Stimulated activated CD4-positive, alpha-beta T cell treated with anti-CD3 and anti-CD28 coated beads, Interleukin-1b, Interleukin-23, amount 100 ng/mL, for 48 hours (primary cell): Measurements from ENCODE around the gene PIGN.

Experiments
- DNase-seq: peaks from one replicate; pipeline ENCODE4 v3.0.0-alpha.2; 2020

The PIGN gene

DNA sequence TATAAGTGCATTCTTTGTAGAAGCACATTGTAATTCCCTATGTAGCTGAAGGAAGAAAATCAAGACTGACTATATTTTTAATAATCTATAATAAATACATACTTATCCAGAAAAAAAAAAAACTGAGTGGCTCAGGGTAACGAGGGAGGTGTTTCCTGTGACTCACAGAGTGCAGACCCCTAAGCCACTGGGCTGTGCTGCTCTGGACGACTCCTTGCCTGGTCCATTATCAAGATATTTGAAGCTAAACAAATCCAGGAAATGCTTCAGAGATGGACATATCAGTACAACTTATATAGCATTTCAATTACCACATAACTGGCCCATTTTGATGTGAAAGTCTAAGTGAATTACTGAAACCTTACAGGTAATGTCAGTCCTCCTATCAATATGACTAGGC is 80.6 kb downstream of the PIGN start:
- DNase-seq, result no peak

DNA sequence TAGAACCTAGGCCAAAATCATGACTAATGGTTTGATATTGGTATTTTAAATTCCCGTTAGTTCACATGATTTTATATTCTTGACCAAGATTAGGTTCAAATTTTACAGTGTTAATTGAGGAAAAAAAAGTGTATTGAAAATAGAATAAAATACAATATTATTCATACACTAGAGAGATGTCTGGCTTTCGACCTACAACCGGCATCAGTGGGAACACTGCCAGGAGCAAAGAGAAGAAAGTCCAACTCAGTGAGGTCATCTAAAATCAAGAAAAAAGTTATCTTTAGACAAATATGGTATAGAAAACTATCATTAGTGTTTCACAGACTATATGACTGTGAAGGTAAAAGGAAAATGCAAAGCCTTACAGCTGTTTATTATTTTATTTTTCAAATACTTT is 81.5 kb downstream of the PIGN start:
- DNase-seq, result no peak

DNA sequence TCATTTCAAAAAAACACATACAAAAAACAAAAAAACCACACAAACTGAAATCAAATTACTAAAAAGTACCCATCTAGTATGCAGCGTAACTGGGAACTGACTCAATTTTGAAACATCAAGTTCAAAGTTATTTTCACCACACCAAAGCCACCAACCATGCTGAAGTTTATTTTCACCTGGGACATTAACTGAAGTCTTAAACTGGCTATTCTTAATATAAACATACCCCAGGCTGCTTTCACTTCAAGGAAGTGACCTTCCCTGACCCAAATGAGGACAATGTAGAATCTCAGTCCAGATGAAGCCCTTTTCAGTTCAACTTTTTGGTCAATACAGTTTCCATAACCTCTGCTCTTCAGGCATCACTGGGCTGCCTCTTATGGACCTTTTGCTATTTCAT is 84.6 kb downstream of the PIGN start:
- DNase-seq, result no peak

GRCh38 chr18:62101321-62101721 is 85.5 kb downstream of the PIGN start:
- no peak for DNase-seq

GRCh38 chr18:62098960-62099359 is 87.9 kb downstream of the PIGN start:
- no peak for DNase-seq

DNA sequence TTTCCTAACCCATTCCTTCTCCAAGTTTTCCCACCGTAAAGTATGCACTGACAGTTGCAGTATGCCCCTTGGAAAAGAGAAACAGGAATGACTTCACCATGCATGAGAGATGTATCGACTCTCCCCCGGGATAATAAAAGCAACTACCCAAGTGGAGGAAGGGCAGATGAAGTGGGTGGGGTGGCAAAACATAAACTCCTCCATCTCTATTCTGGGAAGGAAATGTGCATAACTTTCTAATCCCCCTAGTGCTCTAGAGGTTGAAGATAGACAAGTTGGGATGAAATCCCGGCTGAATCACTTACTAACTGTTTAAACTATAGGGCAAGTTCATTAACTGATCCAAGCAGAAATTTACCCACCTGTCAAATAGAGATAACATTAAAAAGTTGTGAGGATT is 89.2 kb downstream of the PIGN start:
- no peak for DNase-seq

DNA sequence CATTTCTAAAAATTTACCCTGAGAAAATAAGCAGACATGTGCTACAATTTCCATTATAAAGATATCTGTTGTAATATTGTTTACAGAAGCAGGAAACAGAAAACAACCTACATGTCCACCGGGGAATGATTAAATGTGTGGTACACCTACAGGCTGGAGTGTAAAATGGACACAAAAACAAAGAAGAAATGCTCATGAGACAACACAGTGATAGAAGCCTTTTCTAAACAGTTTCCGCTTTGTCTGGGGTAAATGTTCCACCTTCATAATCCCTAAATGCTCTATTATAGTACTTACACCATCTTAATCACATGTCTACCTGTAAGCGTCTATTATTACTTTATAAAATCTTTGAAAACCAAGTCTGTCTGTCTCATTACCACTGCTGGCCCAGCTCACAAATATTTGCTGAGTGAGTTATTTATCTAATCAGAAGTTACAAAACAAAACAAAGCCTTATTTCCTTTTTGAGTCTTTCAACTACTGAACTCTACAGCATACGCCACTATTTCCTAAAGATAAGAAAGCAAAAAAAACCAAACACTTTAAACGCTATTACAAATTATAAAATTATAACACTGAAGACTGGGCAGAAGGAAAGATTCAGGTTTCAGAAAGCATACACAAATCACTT is 95.3 kb downstream of the PIGN start:
- DNase-seq, result no peak

GRCh38 chr18:62089174-62089573 is 97.7 kb downstream of the PIGN start:
- no peak for DNase-seq

DNA sequence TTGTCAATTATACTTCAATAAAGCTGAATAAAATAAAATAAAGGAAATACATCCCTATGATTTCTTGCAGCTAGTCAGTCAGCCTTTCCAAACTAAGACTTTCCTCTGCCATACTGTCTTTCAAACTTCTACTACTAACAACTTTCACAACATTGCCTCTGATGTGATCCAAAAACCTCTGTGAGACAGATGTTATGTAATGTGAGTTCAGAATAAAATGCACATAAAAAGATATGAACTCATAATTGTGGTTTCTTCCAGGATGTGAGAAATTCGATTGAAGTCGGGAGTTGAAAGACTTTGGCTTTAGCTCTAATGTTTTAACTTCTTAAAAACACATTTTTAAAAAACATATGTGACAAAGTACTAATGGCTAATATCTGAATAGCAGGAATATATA is 98.7 kb downstream of the PIGN start:
- no peak for DNase-seq

DNA sequence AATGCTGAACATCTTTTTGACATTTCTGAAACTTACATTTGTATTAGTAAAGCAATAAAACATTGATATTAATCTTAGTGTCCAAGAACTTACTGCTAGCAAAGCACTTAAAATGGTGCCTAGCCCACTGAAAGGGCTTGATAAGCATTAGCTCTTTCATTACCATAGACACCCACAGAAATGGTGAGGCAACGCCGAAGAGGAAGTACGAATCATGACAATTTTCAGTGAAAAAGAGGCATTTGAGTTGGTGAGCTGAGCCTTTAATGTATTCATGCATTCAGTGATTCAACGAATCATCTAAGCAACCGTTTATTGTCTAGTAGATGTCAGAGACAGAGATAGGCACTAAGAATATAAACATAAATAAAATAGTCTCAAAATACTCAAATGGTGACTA is 101.1 kb downstream of the PIGN start:
- no peak for DNase-seq

DNA sequence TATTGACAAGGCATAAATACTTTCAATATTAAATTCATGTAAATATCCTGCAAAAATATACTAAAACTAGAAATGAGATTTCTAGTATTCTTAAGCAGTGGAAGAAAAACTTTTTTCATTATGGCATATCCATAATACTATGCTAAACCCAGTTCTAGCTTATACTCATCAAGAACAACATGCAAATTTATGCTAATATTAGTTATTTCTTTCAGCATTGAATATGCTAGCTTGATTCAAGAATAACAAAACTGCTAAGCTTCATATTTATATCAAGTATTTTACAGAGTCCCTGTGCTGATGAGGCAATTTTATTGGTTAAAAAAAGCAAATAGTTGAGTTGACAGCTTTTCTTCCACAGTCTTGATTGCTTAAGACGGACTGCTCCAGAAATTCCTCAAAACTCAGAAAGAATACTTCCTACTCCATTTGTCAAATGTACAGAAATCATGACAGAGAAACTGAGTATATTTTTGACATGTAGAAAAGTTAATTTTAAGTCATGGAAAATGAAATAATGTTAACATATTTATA is 105.0 kb downstream of the PIGN start:
- DNase-seq, result no peak

- DNase-seq, result no peak
Observed at GRCh38 chr18:62081248-62081647, 105.6 kb downstream of the PIGN start.

DNA sequence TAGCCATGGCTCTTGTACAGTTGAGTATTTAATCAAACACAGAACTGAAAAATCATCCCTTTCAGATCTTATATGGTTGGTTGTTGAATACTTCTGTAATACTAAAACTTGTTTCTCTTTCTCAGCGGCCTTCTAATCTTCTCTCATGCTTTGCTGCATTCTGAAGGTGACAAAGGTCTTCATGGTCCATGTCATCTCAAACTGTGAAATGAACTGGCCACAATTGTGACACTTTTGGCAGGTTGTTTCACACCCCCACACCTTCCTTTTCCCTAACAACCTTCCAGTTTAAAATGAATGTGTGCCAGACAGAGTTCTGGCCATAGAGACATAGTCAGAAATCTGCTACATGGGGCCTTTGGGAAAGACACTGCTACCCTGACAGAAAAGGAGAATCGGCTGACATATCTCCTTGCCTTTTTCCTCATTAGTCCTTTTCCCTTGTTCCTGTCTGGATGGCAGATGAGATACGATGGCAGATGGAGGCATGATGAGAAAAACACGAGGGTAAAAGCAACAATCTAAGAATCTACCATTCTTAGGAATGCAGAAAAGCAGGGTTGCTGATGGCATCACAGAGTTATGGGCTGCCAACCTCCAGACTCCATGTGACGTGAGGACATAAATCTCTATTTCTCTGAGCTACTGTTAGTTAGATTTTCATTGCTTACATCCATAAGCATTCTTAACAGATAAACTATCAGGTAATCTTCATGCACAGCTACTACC is 106.5 kb downstream of the PIGN start:
- DNase-seq, result no peak

GRCh38 chr18:62073461-62074281 is 113.2 kb downstream of the PIGN start:
- DNase-seq, result no peak

DNA sequence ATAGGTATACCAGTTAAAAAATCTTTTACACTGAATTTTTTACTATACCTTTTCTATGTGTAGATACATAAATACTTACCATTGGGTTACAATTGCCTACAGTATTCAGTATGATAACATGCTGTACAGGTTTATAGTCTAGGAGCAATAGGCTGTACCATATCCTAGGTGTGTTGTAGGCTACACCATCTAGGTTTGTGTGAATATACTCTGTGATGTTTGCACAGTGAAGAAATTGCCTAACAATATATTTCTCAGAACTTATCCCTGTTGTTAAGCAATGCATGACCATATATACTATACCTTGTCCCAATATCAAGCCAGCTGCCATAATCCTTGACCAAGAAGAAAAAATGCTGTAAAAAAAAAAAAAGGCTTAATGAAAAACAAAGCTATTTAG is 114.5 kb downstream of the PIGN start:
- DNase-seq, result no peak

GRCh38 chr18:62071071-62071470 is 115.8 kb downstream of the PIGN start:
- DNase-seq, result no peak

DNA sequence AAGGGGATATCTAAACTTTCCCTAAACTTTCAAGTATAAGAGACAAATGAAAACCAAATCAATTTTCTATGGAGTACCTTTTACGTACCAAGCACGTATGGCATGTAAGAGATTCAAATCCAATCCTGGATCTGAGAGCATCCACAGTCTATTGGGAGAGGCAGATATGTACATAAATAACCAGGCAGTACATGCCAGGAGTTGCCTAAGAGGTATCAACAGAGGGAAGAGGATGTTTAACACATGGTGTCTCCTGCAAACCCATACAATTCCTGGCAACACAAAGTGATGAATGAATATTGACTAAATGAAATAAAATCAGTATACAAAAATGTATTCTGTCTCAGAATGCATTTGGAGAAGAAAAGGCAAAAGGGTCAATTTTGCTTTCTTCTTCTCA is 116.6 kb downstream of the PIGN start:
- DNase-seq, result no peak

- no peak for DNase-seq
Observed at GRCh38 chr18:62069556-62069955, 117.3 kb downstream of the PIGN start.

DNA sequence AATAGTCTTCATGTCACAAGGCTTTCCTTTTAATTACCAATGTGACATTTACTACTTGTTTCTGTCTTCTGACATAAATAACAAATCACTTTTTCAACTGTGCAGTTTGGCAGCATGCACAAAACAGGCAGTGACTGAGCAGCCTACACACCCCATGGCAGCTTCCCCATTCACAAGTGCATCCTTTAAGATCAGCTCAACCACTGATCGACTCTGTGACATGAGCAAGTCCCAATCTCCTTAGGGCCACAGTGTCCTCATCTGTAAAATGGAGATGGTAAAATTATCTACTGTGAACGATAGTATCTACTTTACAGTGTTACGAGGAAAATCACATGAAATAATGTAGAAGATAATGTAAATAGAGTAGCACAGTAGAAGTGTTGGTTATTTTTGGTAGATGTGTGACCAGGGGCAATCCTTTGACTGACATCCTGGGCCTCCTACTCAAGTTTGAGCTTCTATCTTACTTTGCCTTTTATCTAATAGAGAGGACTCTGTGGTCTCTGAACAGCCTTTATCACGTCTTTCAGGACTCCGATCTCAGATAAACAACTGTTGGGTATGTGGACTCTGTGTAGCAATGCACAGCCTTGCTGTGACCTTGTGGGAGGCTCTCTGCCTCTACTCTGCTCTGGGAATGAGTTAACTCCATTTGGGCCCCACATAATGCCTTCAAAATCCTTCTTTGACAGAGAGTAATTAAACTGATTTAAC is 120.6 kb downstream of the PIGN start:
- no peak for DNase-seq

- no peak for DNase-seq
Observed at GRCh38 chr18:62064361-62064760, 122.5 kb downstream of the PIGN start.

DNA sequence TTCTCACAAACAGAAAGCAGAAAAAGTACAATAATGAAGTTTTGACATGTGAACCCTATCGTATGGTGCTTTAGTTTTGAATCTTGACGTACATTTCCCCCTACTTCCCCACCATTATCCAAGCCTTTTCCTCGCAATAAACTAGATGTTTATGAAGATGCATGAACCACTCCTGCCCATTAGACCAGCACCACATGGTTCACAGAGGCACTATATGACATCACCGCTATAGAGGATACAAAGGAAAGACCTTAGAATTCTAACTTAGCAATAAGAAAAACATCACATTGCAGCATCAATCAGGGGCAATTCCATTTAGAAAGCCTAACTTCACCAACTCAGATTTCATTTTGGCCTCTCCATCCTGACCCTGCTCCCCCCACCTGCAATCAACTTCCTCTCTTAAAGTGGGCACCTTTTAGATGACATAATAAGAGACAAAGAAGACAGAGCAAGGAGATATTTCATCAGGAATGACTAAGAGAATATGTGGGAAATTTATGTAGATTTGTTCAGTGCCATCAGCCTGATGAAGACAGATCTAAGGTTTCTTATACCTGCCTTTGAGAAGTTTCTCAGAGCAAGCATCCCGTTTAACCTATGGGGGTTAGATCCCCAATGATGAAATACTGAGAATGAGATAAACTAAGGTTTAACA is 124.9 kb downstream of the PIGN start:
- no peak for DNase-seq

DNA sequence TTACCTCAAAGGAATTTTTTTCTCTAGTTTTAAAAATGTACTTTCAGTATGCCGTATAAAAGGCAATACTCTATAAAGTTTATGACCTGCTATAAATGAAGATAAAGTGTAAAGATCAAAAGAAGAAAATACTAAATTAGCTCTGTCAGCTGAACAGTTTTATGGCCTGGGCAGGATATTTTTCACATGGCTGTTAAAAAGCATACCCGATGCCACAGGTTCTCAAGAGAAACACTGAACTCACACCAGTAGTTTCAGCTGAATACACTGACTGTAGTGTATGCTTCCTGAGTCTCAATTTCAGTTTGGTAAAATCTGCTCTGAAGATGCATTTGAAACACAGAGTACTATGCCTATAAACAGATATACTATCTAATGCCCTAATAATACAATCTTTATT is 126.0 kb downstream of the PIGN start:
- no peak for DNase-seq
